B cell (primary cell): ENCODE data around the gene VAMP8.

Experiments used
- CTCF ChIP-seq: fragments of 200-600 bp; IDR thresholded peaks from one replicate; pipeline ENCODE4 v1.8.0; 2022; ENCODE audit warnings: antibody characterized with exemption, mild to moderate bottlenecking
- EZH2 ChIP-seq: IDR thresholded peaks from 2 replicates; pipeline ENCODE4 v1.6.1; 2012; ENCODE audit warnings: borderline replicate concordance, low read depth, mild to moderate bottlenecking, moderate library complexity, low read length; ENCODE audit not compliant: insufficient read depth, poor library complexity, severe bottlenecking

- TF ChIP-seq CTCF (no peak), EZH2 (no peak)
Observed at GRCh38 chr2:85582492-85582891, 5.1 kb downstream of the VAMP8 start.
